ENCODE measurements around the gene ASPRV1. TPM values are rescaled to one million over a fixed set of nuclear protein-coding genes. Genes with fewer than 3 reads are reported as not detected.

Gene ASPRV1
- polyA plus RNA-seq, 1 donor: 1.5 TPM

DNA sequence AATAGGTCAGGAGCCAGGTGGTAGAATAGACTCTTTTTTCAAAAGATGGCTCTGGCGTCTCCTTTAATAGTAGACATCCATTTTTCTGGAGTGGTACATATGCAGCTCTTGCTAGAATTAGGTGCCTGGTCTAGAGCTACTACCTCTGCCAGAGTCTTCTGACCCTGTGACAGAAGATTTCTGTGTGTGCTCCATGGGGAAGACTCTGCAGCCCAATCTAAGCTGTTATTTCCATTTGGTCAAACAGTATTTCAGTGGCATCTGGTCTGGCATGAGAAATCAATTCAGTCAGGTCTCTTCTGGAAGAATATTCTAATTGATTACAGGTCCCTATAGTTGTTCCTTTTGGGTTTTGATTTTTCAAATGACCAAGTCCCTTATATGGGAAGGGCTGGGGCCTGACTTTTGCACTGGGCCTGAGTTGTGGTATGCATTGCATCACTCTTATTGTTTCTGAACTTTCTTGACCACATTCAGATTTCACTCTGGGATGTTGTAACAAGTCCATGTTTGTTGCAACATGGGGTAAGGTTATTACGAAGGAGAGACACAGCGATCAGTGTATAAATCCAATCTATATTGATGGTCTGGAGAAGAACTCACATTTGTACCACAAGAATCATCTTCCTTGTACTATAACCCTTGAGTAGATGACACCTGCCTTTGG lies 34.4 kb downstream of the ASPRV1 start:
- Histone ChIP-seq H3K4me3 (ENCODE audit: low read length) (no peak overlapping the region), H3K27ac (ENCODE audit: low read length) (peak overlapping the region; percentile 88)
- WGBS (ENCODE audit: insufficient coverage, low lambda C conversion rate): 45% methylated on average over 2 of the region's 3 CpGs

DNA sequence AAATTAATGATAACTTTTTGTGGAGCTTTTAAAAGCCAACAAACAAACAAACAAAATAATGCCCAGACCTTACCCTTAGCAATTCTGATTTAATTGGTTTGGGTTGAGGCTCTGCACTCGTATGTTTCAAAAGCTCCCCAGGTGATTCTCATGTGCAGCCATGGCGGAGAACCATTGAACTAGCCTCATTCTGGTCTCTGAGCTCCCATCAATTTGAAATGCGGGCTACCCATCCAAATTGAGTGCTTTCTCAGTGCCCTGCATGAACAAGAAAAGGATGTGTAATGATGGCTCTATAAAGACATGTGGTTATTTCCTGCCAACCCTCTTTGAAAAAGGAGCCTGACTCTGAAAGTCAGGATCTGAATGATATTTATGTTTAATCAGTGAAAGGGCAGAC lies 38.3 kb downstream of the ASPRV1 start:
- no CpG with 5 or more reads among the region's 3 CpGs for WGBS (ENCODE audit: insufficient coverage, low lambda C conversion rate)
- H3K27me3 ChIP-seq (ENCODE audit: control insufficient read depth, insufficient read depth, low read length): no peaks in the 10 kb centered on the region
- no peak for DNase-seq
- peaks cover 9% of the 10 kb centered on the region for H3K4me1 ChIP-seq (ENCODE audit: control insufficient read depth, insufficient read depth, low read length)
- no peaks in the 10 kb centered on the region for H3K9me3 ChIP-seq (ENCODE audit: control insufficient read depth, low read depth, low read length)
- H3K27ac ChIP-seq (ENCODE audit: low read length): no peak overlapping the region
- peaks cover 60% of the 10 kb centered on the region for H3K36me3 ChIP-seq (ENCODE audit: control insufficient read depth, insufficient read depth, low read length)
- no peak overlapping the region for H3K4me3 ChIP-seq (ENCODE audit: low read length)

More for the DNA sequence above, 34.4 kb downstream of the ASPRV1 start:
- peaks cover 46% of the 10 kb centered on the region for H3K36me3 ChIP-seq (ENCODE audit: control insufficient read depth, insufficient read depth, low read length)
- H3K9me3 ChIP-seq (ENCODE audit: control insufficient read depth, low read depth, low read length): no peaks in the 10 kb centered on the region
- peaks cover 12% of the 10 kb centered on the region for H3K4me1 ChIP-seq (ENCODE audit: control insufficient read depth, insufficient read depth, low read length)
- peak; percentile 48 to 78 for DNase-seq
- no peaks in the 10 kb centered on the region for H3K27me3 ChIP-seq (ENCODE audit: control insufficient read depth, insufficient read depth, low read length)

DNA sequence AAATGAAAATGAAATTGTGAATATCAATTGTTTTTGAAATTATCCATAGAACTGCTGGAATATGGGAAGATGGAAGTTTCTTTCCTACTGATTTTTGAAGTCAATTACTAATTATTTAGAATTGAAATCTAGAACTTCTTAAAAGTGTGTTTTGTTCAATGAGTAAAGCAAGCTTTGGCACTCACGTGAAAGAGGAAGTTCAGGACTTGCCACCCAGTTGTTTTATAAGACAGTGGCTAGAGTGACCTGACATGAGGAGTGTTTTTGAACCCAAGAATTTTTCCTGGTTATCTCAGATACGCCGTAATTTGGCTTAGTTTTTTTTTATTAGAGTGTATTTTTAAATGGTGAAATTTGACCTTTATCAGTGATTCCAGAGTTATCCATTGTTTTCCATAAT lies 43.0 kb downstream of the ASPRV1 start:
- Histone ChIP-seq H3K4me1 (ENCODE audit: control insufficient read depth, insufficient read depth, low read length) (no peaks in the 10 kb centered on the region), H3K9me3 (ENCODE audit: control insufficient read depth, low read depth, low read length) (no peaks in the 10 kb centered on the region), H3K27ac (ENCODE audit: low read length) (peak overlapping the region; percentile 98), H3K27me3 (ENCODE audit: control insufficient read depth, insufficient read depth, low read length) (no peaks in the 10 kb centered on the region), H3K4me3 (ENCODE audit: low read length) (no peak overlapping the region), H3K36me3 (ENCODE audit: control insufficient read depth, insufficient read depth, low read length) (peaks cover 48% of the 10 kb centered on the region)
- no CpG with 5 or more reads among the region's 3 CpGs for WGBS (ENCODE audit: insufficient coverage, low lambda C conversion rate)
- no peak for DNase-seq

DNA sequence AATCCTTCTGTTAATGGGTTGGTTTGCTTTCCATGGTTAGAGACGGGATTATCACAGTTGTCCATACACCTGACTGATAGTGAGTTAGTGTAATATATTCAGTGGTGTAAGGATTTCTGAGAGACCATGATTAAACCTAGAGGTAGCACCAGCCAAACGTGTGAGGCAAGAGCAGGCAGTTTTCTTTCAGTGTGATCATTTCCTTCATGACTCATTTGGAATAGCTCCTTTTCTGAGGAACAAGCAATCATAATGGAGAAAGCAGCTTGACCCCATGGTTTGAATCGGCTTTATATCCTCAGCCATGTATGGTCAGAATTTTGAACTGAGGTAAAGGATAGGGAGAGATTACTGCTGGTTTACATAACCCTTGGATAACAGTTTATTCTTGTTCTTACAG lies 43.6 kb downstream of the ASPRV1 start:
- Histone ChIP-seq H3K9me3 (ENCODE audit: control insufficient read depth, low read depth, low read length) (no peaks in the 10 kb centered on the region), H3K36me3 (ENCODE audit: control insufficient read depth, insufficient read depth, low read length) (peaks cover 44% of the 10 kb centered on the region), H3K27me3 (ENCODE audit: control insufficient read depth, insufficient read depth, low read length) (no peaks in the 10 kb centered on the region), H3K4me1 (ENCODE audit: control insufficient read depth, insufficient read depth, low read length) (no peaks in the 10 kb centered on the region), H3K27ac (ENCODE audit: low read length) (peak overlapping the region; percentile 98), H3K4me3 (ENCODE audit: low read length) (peak overlapping the region; percentile 90)
- no CpG with 5 or more reads among the region's 3 CpGs for WGBS (ENCODE audit: insufficient coverage, low lambda C conversion rate)
- DNase-seq: peak; percentile 44 to 72

DNA sequence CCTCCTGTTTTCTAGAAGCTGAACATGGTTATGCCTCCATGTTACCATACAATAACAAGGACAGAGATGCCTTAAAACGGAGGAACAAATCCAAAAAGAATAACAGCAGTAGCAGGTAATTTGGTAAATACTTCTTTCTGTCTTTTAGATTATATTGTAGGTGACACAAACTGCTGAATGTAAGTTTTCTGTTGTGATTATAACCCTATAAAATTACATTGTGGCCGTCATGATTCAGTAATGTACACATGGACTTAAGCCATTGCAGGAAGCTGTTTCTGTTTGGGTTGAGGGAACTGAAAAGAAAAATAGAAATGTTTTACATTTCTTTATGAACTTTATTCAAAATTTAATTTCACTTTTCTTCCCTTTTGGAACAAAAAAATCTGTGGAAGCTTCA lies 45.3 kb downstream of the ASPRV1 start:
- peak in 1 of 2 donors; percentile 68 for DNase-seq
- no peaks in the 10 kb centered on the region for H3K4me1 ChIP-seq (ENCODE audit: control insufficient read depth, insufficient read depth, low read length)
- 0% methylated on average over 1 of the region's 2 CpGs for WGBS (ENCODE audit: insufficient coverage, low lambda C conversion rate)

DNA sequence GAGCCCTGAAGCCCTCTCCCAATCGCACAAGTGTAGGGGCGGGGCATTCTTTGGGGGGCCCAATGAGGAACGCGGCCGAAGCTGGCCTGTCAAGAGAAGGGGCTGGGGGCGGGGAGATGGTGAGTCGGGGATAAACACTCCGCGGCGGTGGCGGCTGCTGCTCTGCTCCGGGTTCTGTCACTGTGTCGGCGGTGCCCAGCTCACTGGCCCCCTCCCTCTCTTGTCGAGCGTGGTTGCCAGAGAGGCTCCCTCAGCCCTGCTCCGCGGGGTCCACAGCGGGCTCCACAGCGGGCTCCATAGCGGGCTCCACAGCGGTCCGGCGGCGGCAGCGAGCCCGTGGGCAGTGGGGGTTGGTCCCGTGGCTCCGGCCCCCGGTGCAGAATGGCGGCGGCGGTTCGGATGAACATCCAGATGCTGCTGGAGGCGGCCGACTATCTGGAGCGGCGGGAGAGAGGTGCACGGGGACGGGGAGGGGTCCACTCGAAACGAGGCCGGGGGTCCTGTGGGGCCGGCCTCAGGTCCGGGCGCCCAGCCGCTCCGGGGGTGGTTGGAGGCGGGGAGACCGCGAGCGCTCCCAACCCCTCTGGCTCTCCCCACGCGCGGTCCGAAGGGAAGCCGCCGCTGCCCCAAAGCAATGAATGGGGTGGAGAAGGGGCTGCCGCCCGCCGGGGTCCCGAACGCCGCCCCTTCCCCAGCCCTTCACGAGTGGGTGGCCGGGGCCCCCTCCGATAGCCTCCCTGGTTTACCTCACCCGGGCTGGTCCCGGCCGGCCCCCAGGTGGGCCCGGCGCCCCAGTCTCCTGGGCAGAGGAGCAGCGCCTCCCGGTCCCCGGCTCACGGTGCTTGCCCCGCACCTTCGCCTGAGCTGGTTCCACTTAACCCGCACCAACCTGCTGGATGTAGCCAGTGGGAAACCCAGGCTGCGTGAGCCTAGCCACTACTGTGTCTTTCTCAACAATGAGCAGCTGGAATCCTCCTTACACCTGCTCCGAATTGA lies 46.2 kb downstream of the ASPRV1 start, which contains the start of gene MXD1:
Gene MXD1, plus strand, starts transcription at position 160 of the 996 bp plus-strand sequence. Its CDS starts 222 bp downstream, at position 382.
- peak within 1 kb of the TSS; percentile 90 for H3K4me3 ChIP-seq (ENCODE audit: low read length)
- H3K27ac ChIP-seq (ENCODE audit: low read length): peak within 1 kb of the TSS; percentile 100
- 0% methylated on average over 1 of the region's 81 CpGs for whole genome bisulfite sequencing (ENCODE audit: insufficient coverage, low lambda C conversion rate)
- H3K9me3 ChIP-seq (ENCODE audit: control insufficient read depth, low read depth, low read length): no peaks in the 10 kb centered on the region
- H3K4me1 ChIP-seq (ENCODE audit: control insufficient read depth, insufficient read depth, low read length): no peaks in the 10 kb centered on the region
- peak in 1 of 2 donors; percentile 50 for DNase-seq
- H3K36me3 ChIP-seq (ENCODE audit: control insufficient read depth, insufficient read depth, low read length): peaks cover 23% of the 10 kb centered on the region
- H3K27me3 ChIP-seq (ENCODE audit: control insufficient read depth, insufficient read depth, low read length): no peaks in the 10 kb centered on the region

More for the DNA sequence above, 45.3 kb downstream of the ASPRV1 start:
- Histone ChIP-seq H3K36me3 (ENCODE audit: control insufficient read depth, insufficient read depth, low read length) (peaks cover 29% of the 10 kb centered on the region), H3K4me3 (ENCODE audit: low read length) (peak overlapping the region; percentile 90), H3K9me3 (ENCODE audit: control insufficient read depth, low read depth, low read length) (no peaks in the 10 kb centered on the region), H3K27me3 (ENCODE audit: control insufficient read depth, insufficient read depth, low read length) (no peaks in the 10 kb centered on the region), H3K27ac (ENCODE audit: low read length) (peak overlapping the region; percentile 98)

DNA sequence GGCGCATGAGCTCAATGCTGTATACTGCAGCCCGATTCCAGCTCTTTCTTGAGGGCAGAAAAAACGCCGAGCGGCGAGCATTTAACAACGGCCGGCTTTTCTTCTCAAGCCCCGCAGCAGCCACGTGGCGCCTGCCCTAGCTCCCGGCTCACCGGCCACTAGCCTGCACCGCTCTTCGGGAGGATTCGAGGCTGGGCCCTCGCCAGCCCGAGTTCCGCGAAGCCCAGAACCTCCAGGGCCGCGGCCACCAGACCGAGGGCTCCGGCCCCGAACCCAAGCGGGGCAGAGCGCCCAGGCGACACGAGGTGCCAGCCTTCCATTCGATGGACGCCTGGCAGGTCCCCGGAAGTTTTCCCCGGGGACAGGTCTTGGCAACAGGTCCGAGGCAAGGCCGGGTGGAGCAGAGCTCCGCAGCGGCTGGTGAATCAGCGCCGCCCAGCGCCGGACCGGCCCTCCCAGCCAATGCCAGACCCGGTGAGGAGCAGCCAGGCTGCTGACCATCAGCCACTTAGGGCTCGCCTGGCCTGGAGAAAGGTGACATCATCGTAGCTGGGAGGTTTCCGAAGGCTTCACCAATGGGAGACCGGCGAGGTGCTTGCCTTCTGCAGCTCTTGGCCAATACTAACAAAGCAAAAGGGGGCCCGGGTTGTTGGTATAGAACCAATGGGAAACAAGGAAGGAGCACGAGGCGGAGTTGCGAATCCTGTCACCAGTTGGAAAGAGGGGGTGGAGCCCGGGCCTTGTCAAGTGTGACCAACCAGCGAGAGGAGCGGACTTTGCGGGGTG lies 47.1 kb downstream of the ASPRV1 start:
- no CpG with 5 or more reads among the region's 56 CpGs for WGBS (ENCODE audit: insufficient coverage, low lambda C conversion rate)
- H3K27me3 ChIP-seq (ENCODE audit: control insufficient read depth, insufficient read depth, low read length): no peaks in the 10 kb centered on the region
- H3K4me1 ChIP-seq (ENCODE audit: control insufficient read depth, insufficient read depth, low read length): no peaks in the 10 kb centered on the region
- H3K9me3 ChIP-seq (ENCODE audit: control insufficient read depth, low read depth, low read length): no peaks in the 10 kb centered on the region
- peaks cover 20% of the 10 kb centered on the region for H3K36me3 ChIP-seq (ENCODE audit: control insufficient read depth, insufficient read depth, low read length)
- H3K27ac ChIP-seq (ENCODE audit: low read length): peak overlapping the region; percentile 100
- DNase-seq: peak; percentile 100
- peak overlapping the region; percentile 78 for H3K4me3 ChIP-seq (ENCODE audit: low read length)

DNA sequence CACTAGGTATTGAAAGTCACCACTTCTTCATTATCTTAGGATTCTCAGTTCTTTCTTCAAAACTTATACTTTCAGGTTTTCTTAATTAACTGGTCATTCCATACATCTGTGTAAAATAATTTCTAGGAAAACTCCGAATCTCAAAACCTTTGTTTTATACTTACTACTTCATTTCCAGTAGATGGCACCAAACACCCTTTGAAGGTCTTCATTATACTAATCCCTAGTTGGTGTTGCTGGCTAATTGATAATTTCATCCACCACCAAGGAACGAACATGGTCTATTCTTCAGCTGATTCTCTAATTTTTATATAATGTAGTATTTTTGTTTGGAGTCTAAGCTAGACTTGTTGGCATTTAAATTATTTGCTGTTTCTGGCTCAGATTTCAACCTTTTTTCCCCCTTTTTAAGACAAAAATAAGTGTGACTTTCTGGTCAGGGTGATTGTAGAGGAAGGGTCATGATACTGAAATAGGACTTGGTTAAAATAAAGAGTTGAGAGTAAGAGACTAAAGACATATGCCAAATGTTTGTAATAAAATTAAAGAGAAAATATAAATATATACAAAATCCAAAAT lies 49.4 kb downstream of the ASPRV1 start:
- peak; percentile 45 to 63 for DNase-seq
- H3K4me3 ChIP-seq (ENCODE audit: low read length): no peak overlapping the region
- WGBS (ENCODE audit: insufficient coverage, low lambda C conversion rate): 0% methylated on average over 1 of the region's 2 CpGs
- peak overlapping the region; percentile 100 for H3K27ac ChIP-seq (ENCODE audit: low read length)
- no peaks in the 10 kb centered on the region for H3K4me1 ChIP-seq (ENCODE audit: control insufficient read depth, insufficient read depth, low read length)
- H3K36me3 ChIP-seq (ENCODE audit: control insufficient read depth, insufficient read depth, low read length): peaks cover 23% of the 10 kb centered on the region
- no peaks in the 10 kb centered on the region for H3K9me3 ChIP-seq (ENCODE audit: control insufficient read depth, low read depth, low read length)
- no peaks in the 10 kb centered on the region for H3K27me3 ChIP-seq (ENCODE audit: control insufficient read depth, insufficient read depth, low read length)
